ENCODE measurements around the gene LPAR6. TPM values are rescaled to one million over a fixed set of nuclear protein-coding genes. Genes with fewer than 3 reads are reported as not detected.

LPAR6 gene
- total and polyA plus RNA-seq, 2 of the 13 experiments (the other 11 are each of a cell fraction or from before 2014, with no cell fraction given) = 24.4 to 149 TPM

DNA sequence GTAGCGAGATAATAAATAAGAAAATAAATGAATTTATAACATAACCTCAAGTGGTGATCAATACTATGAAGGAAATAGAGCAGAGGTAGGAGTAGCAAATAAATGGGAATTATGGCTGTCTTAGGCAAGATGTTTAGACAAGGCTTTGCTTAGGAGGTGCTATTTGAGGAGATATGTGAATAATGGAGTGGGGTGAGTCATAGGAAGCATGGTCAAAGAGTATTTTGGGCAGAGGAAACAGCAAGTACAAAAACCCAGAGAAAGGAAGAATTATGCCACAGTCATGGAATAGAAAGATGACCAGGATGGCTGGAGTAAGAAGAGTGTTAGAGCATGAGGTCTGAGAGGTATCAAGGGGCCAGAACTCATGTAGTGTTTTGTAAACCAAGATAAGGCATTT, 33.6 kb upstream of the LPAR6 start:
- Histone ChIP-seq H3K4me1 (ENCODE audit: insufficient read depth, low read length) (no peaks in the 10 kb centered on the region), H3K9me3 (ENCODE audit: low read length) (peaks cover 13% of the 10 kb centered on the region), H2AFZ (ENCODE audit: low read length) (no peak overlapping the region), H3K79me2 (ENCODE audit: insufficient read depth, low read length) (no peaks in the 10 kb centered on the region), H3K27me3 (ENCODE audit: control insufficient read depth in 1 of 2, insufficient read depth in 2 of 2, low read length in 2 of 2) (no peaks in the 10 kb centered on the region), H3K36me3 (replicated peaks in 1 of 2; ENCODE audit: control insufficient read depth in 1 of 2, insufficient read depth in 2 of 2, low read length in 2 of 2) (no peaks in the 10 kb centered on the region), H3K27ac (ENCODE audit: extremely low read length, insufficient read depth, low read length) (no peak overlapping the region), H3K4me3 (replicated peaks in 1 of 3; ENCODE audit: insufficient read depth in 1 of 3, low read depth in 2 of 3, low read length in 3 of 3) (no peak overlapping the region), H3K9ac (ENCODE audit: insufficient read depth, low read depth, low read length) (no peak overlapping the region), H4K20me1 (ENCODE audit: insufficient read depth, low read length) (no peaks in the 10 kb centered on the region), H3K4me2 (ENCODE audit: low read depth, low read length) (no peak overlapping the region)
- intact Hi-C loops (cut with micrococcal nuclease; ENCODE audit: unreplicated experiment) (no loop called here), in situ Hi-C loops (cut with HindIII; ENCODE audit: extremely low pct_ligation_motif_present, low pct_unique_long_range_greater_than_20kb) (no loop called here)
- no TSS peak for BruUV-seq (replicated peaks)
- TF ChIP-seq CHCHD3 (CRISPR knock-in tag; IDR thresholded peaks at IDR 0.05) = no peak
- 98% methylated on average over 1 of the region's 1 CpG for WGBS (ENCODE audit: low lambda C conversion rate)
- ChIA-PET POLR2A (no interaction called here), CTCF (ENCODE audit: low intra/inter-chr PET ratio, low total read pairs) (no interaction called here)
- DNase-seq (ENCODE audit: low spot score) (no peak), FAIRE-seq (no peak), ATAC-seq (no peak)

DNA sequence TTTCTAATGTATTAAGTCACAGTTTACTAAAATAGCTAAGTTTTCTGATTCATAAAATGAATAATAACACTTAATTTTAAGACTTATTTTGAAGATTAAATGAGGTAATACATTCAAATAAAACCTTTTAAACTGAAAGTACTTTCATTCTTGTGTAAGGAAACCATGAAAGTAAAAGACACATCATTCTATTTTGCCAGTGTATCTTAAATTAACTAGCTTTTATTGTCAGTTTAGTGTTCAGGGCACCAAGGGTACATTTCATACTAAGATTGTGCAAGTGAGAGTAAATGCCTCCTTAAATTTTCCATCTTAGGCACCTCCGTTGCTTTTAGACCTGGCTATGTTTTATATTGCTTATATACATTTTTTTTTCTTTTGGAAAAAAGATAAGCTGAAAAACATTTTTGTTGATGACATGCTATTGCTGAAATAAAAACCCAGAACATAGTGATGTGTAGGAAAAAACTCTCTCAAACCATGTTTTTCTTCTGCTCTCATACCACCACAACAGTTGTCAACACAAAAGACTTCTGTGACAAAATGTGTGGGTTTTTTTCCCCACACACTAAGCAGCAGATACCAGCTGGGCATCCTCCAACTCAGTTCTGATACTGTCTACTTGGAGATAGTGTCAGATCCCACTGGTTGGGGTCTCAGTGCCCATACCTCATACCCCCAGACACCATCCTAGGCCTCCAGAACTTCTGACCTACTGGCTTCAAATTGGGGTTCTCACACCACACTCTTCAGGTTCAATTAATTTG, 30.7 kb upstream of the LPAR6 start:
- no peak overlapping the region for H3K27ac ChIP-seq (ENCODE audit: extremely low read length, insufficient read depth, low read length)
- DNase-seq (ENCODE audit: low spot score) = no peak
- no peaks in the 10 kb centered on the region for H3K79me2 ChIP-seq (ENCODE audit: insufficient read depth, low read length)
- no peaks in the 10 kb centered on the region for H3K27me3 ChIP-seq (ENCODE audit: control insufficient read depth in 1 of 2, insufficient read depth in 2 of 2, low read length in 2 of 2)
- CTCF ChIA-PET (ENCODE audit: low intra/inter-chr PET ratio, low total read pairs) = no interaction called here
- FAIRE-seq = no peak
- no peak overlapping the region for H3K9ac ChIP-seq (ENCODE audit: insufficient read depth, low read depth, low read length)
- no peak overlapping the region for H2AFZ ChIP-seq (ENCODE audit: low read length)
- TF ChIP-seq HOXA9 (CRISPR knock-in tag; IDR thresholded peaks at IDR 0.05; ENCODE audit: borderline replicate concordance) (no peak), RELA (CRISPR knock-in tag; IDR thresholded peaks at IDR 0.05) (no peak), ZC3H4 (CRISPR knock-in tag; IDR thresholded peaks at IDR 0.05; ENCODE audit: borderline replicate concordance) (no peak), ZKSCAN1 (IDR thresholded peaks at IDR 0.05; ENCODE audit: low read length) (no peak), HES4 (CRISPR knock-in tag; IDR thresholded peaks at IDR 0.05; ENCODE audit: borderline replicate concordance) (no peak), ZFP36L2 (CRISPR knock-in tag; IDR thresholded peaks at IDR 0.05) (no peak), ZNF383 (CRISPR knock-in tag; IDR thresholded peaks at IDR 0.05; ENCODE audit: borderline replicate concordance) (no peak)
- TF ChIP-seq, protein P1, sequence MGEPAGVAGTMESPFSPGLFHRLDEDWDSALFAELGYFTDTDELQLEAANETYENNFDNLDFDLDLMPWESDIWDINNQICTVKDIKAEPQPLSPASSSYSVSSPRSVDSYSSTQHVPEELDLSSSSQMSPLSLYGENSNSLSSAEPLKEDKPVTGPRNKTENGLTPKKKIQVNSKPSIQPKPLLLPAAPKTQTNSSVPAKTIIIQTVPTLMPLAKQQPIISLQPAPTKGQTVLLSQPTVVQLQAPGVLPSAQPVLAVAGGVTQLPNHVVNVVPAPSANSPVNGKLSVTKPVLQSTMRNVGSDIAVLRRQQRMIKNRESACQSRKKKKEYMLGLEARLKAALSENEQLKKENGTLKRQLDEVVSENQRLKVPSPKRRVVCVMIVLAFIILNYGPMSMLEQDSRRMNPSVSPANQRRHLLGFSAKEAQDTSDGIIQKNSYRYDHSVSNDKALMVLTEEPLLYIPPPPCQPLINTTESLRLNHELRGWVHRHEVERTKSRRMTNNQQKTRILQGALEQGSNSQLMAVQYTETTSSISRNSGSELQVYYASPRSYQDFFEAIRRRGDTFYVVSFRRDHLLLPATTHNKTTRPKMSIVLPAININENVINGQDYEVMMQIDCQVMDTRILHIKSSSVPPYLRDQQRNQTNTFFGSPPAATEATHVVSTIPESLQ (CRISPR knock-in tag; conservative IDR thresholded peaks at IDR 0.05) = no peak
- TF ChIP-seq, protein P2, sequence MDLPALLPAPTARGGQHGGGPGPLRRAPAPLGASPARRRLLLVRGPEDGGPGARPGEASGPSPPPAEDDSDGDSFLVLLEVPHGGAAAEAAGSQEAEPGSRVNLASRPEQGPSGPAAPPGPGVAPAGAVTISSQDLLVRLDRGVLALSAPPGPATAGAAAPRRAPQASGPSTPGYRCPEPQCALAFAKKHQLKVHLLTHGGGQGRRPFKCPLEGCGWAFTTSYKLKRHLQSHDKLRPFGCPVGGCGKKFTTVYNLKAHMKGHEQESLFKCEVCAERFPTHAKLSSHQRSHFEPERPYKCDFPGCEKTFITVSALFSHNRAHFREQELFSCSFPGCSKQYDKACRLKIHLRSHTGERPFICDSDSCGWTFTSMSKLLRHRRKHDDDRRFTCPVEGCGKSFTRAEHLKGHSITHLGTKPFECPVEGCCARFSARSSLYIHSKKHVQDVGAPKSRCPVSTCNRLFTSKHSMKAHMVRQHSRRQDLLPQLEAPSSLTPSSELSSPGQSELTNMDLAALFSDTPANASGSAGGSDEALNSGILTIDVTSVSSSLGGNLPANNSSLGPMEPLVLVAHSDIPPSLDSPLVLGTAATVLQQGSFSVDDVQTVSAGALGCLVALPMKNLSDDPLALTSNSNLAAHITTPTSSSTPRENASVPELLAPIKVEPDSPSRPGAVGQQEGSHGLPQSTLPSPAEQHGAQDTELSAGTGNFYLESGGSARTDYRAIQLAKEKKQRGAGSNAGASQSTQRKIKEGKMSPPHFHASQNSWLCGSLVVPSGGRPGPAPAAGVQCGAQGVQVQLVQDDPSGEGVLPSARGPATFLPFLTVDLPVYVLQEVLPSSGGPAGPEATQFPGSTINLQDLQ (CRISPR knock-in tag; IDR thresholded peaks at IDR 0.05) = no peak
- in situ Hi-C loops (cut with HindIII; ENCODE audit: extremely low pct_ligation_motif_present, low pct_unique_long_range_greater_than_20kb) = no loop called here
- no peaks in the 10 kb centered on the region for H3K36me3 ChIP-seq (replicated peaks in 1 of 2; ENCODE audit: control insufficient read depth in 1 of 2, insufficient read depth in 2 of 2, low read length in 2 of 2)
- 100% methylated on average over 1 of the region's 1 CpG for WGBS (ENCODE audit: low lambda C conversion rate)
- H3K9me3 ChIP-seq (ENCODE audit: low read length) = no peaks in the 10 kb centered on the region
- no TSS peak for BruUV-seq (replicated peaks)
- no peak overlapping the region for H3K4me3 ChIP-seq (replicated peaks in 1 of 3; ENCODE audit: insufficient read depth in 1 of 3, low read depth in 2 of 3, low read length in 3 of 3)
- POLR2A ChIA-PET = no interaction called here
- intact Hi-C loops (cut with micrococcal nuclease; ENCODE audit: unreplicated experiment) = no loop called here
- H4K20me1 ChIP-seq (ENCODE audit: insufficient read depth, low read length) = no peaks in the 10 kb centered on the region
- no peaks in the 10 kb centered on the region for H3K4me1 ChIP-seq (ENCODE audit: insufficient read depth, low read length)
- no peak overlapping the region for H3K4me2 ChIP-seq (ENCODE audit: low read depth, low read length)
- ATAC-seq = no peak

Data from HepG2 (cell line).